Measurements from ENCODE around the gene HTR2B.
"Not testable (repeated sequence)": the region's sequence is repeated elsewhere in the genome, so short reads cannot be mapped to it uniquely, and the experiment has no call there.

The HTR2B gene

GRCh38 chr2:231124838-231125568, at the start of gene HTR2B:
Gene HTR2B, minus strand, starts transcription at chr2:231125042. Its CDS starts 1,278 bp downstream, at chr2:231123764.
- DNase-seq, result peak; percentile 7

DNA sequence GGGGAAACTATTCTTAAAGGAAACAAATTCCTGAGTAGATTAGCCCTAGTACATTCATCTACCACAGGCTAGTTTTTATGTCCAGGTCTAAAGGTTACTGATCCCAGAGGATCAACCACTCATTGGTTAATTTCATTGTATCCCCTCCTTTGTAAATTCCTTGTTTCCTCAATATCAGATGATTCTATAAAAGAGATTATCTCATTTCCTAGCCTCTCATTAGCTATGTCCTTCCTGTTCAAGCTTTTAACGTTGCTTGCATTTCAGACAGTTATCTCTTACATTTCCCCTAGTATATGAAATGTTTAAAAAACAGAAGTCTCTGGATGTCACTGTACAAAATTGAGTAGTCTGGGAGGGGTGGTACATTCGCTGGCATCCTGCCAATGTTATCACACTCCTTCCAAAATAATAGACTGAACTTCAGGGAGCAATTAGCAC, 49.4 kb upstream of the HTR2B start:
- peak; percentile 40 for DNase-seq

- DNase-seq, result no peak
Measured at GRCh38 chr2:231172025-231172424, 47.2 kb upstream of the HTR2B start.

- no peak for DNase-seq
Measured at GRCh38 chr2:231170055-231170454, 45.2 kb upstream of the HTR2B start.

- DNase-seq, result no peak
Measured at GRCh38 chr2:231169488-231169887, 44.6 kb upstream of the HTR2B start.

DNA sequence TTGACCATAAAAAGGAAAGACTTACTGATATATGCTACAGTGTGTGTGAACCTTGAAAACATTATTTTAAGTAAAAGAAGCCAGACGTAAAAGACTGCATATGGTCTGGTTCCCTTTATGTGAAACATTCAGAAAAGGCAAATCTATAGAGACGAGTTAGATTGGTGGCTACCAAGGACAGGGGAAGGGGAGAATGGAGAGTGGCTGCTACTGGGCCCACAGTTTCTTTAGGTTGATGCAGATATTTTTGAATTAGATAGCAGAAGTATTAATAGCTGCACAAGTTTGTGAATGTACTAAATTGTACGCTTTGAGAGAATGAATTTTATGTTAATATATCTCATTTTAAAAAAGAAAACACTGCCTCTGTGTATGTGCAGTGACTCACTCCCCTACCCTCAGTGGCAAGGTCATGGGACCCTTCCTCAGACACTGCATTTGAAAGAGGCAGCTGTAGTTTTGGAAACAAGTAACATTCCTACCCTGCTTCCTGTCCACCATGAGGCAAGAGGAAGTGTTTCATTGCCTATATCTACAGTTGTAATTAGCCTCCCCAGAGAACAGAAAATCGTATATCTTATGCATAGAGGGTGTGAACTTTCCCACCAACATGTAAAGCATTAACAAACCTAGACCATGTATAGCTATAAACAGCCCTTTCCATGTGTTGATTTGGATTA, 43.8 kb upstream of the HTR2B start:
- DNase-seq, result no peak

- DNase-seq, result no peak
Measured at GRCh38 chr2:231167745-231168459, 43.1 kb upstream of the HTR2B start.

- DNase-seq, result no peak
Measured at GRCh38 chr2:231163414-231164095, 38.7 kb upstream of the HTR2B start.

DNA sequence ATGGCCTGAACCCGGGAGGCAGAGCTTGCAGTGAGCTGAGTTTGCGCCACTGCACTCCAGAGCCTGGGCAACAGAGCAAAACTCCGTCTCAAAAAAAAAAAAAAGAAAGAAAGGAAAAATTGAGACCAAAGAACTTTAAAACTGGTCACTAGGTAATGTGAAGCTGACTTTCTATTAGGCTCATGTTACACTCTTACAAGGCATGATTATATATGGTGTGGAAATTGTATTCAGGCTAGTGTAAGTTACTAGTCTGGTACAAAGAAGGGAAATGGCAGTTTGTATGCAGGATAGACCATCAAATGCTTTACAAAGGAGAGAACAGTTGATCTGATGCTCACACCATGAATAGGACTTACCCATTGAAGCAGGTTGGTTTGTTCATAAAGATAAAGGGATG, 38.2 kb upstream of the HTR2B start:
- DNase-seq, result no peak

DNA sequence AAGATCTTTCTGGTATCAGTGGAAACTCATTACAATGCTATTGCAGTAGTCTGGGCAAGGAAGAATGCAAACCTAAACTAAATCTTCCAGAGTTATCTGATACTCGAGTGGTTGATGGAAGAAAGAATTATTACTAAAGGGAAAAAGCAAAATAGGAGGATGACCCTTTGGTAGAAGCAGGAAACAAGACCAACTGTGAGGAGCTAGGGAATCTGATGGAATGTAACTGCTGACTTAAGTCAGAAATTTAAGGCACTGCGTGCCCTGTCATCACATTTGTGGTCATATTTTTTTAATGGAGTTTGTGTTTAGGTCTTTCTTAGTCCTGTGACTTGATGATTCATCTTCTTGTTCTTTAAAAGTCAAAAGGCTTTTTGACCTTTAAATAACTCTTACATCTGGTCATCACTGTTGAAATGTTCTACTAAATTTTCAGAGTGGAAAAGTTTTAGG, 37.1 kb upstream of the HTR2B start:
- no peak for DNase-seq

DNA sequence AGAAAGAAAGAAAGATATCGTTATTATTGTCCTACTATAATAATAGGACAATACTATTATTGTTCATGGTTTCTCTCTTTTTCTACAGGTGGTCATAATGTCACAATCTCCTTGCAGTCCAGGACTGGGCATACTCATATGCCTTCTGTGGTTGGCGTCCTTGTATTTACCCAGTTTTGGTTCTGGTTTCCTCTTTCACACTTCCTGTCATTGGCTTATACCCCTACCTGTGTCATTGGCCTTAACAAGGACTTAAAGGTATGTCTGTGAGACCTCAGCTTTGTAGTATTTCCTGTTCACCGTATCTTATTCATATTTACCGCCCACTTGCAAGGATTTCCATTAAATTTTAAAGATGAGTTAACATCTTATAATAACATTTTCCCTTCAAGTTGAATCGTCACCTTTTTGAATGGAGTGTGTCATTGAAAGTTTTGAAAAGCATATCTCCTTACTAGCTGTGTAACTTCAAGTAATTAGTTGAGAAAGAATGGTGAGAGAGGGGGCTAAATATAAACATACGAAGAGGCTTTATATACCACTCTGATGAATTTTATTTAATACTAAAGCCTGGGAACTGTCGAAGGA, 36.5 kb upstream of the HTR2B start:
- no peak for DNase-seq

- no peak for DNase-seq
Measured at GRCh38 chr2:231160701-231161100, 35.9 kb upstream of the HTR2B start.

DNA sequence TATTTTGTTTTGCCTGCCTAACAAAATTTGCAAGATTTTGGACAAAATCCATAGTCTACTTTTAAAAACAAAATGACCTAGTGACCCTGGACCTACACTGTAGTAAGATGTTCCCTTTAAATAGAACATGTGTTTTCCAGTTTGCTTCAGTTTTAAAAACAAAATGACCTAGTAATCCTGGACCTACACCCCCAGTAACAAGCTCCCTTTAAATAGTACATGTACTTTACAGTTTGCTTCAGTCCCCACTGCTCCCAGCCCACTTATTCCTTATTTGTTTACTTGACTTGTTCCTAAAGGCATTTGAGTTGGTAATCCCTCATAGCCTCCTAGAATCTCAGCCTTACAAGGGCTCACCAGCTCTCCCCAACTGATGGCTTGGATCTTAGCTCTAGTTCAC, 34.5 kb upstream of the HTR2B start:
- no peak for DNase-seq

DNA sequence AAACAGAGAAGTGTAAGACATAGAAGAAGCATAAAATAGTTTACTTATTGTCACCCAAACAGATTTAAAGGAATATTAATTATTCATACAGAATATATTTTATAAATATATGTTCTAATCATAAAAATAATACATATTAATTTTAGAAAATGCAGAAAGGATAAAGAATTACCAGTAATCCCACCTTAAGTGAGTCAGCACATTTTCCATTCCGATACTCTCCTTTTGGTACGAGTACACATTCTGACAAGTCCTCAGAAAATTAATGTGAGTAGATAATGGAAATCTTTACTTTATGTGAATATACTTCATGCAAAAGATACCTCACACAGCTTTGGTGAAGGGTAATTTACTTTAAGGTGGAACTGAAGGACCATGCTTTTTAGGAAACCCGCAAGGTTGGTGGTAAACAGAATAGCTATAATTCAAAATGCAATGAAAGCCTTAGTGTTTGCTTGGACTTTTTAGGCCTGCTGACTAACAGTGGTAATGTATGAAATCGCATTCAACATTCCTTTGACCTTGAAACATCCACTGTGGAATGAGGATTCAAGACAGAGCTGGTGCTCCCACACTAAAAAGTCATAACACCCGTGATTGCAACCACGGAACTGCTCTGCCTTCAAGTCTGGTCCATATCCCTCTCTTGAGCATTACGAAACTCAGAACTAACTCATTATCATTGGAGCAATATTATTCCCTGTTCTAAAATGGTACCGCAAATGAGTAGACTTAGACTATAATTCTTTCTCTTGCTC, 28.1 kb upstream of the HTR2B start:
- no peak for DNase-seq

GRCh38 chr2:231146665-231147064, 21.8 kb upstream of the HTR2B start:
- no peak for DNase-seq

DNA sequence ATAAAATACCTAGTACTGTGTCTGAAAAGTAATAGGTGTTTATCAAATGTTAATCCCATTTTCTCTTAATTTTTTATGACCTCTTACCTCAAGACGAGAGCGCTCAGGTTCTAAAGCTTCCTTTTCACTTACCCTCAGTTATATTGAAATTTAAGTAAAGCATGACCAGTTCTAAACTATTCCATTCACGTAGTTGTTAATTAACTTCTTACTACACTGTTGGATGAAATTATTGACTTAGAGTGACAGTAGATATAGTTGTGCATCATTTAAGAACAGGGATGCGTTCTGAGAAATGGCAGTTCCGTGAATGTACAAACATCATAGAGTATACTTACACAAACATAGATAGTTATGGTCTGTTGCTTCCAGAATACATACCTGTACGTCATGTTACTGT, 20.1 kb upstream of the HTR2B start:
- no peak for DNase-seq

GRCh38 chr2:231140808-231141207, 16.0 kb upstream of the HTR2B start:
- DNase-seq, result not testable (repeated sequence)

- DNase-seq, result no peak
Measured at GRCh38 chr2:231139796-231140195, 15.0 kb upstream of the HTR2B start.

GRCh38 chr2:231138699-231139098, 13.9 kb upstream of the HTR2B start:
- no peak for DNase-seq

- no peak for DNase-seq
Measured at GRCh38 chr2:231134910-231135655, 10.2 kb upstream of the HTR2B start.

All from hematopoietic multipotent progenitor cell treated with erythropoietin and hydrocortisone succinate and interleukin-3 and kit ligand, for 6 days (in vitro differentiated cells).